Fibroblast of villous mesenchyme (primary cell): Measurements from ENCODE around the gene ACAP3. TPM values are rescaled to one million over a fixed set of nuclear protein-coding genes. Genes with fewer than 3 reads are reported as not detected.

Experiments
- DNase-seq: peaks from one replicate; pipeline ENCODE4 v3.0.0-alpha.2; 2010; ENCODE audit warnings: low read depth
- H3K4me3 ChIP-seq: 2 replicates; pipeline ENCODE4 v1.5.1; 2011; ENCODE audit warnings: low read depth, mild to moderate bottlenecking, low read length
- CTCF ChIP-seq: IDR thresholded peaks from 2 replicates; pipeline ENCODE4 v1.5.1; 2012; ENCODE audit warnings: low read depth, mild to moderate bottlenecking, low read length; ENCODE audit not compliant: insufficient read depth
- total RNA-seq: library from RNA; depleted of rRNA; stranded (reverse); fragments of >200 nt; gene quantifications from 2 replicates; pipeline ENCODE4 v1.2.3, GENCODE V29; 2012

Gene ACAP3
- total RNA-seq, 1 donor = 43.2 TPM

GRCh38 chr1:1262758-1263157, 45.0 kb downstream of the ACAP3 start:
- DNase-seq = no peak
- TF ChIP-seq CTCF = no peak
- H3K4me3 ChIP-seq = no peak overlapping the region

DNA sequence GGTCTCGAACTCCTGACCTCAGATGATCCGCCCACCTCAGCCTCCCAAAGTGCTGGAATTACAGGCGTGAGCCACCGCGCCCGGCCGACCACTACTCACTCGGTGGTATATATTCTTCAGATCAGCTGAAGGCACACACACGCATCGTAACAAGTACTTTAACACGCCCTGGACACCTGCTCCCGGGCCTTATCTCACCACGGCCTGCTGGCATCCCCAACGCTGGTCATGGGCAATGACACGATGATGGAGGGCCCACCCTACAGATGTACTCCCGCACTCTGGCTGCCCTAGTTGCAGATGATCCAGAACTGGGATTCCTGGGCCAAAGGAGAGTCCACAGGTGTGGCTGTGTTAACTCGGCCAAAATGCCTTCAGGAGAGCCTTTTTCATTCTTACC, 45.7 kb downstream of the ACAP3 start:
- DNase-seq = no peak
- H3K4me3 ChIP-seq = no peak overlapping the region
- no peak for TF ChIP-seq CTCF

DNA sequence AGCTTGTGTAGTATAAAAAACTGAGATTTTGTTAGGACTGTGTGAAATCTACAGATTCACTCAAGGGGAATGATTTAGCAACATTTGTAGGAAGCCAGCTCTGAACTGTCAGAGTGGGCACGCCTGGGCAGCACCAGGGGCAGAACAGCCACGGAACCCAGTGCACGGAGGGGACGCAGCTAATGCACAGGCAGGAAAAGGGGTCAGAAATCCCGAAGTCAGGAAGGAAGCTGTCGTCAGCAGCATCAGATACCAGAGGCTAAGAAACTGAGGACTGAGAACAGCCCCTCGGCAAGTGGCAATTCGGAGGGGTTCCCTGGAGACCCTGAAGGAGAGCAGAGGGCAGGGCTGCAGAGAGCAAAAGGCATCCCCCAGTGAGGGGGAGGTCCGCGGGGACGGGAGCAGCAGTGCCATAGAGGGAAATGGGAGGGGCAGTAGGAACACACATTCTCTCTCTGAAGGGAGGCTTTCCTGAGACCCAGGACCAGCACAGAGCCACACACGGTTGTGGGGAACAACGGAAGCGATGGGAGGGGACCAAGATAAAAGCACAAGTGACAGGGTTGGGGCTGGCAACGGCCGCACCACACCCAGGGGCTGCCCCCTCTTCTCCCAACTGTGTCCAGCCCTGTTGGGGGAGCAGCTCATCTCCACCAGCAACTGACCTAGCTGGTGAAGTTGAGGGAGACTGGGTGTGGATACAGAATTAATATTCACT, 46.7 kb downstream of the ACAP3 start:
- H3K4me3 ChIP-seq = no peak overlapping the region
- no peak for DNase-seq
- no peak for TF ChIP-seq CTCF

DNA sequence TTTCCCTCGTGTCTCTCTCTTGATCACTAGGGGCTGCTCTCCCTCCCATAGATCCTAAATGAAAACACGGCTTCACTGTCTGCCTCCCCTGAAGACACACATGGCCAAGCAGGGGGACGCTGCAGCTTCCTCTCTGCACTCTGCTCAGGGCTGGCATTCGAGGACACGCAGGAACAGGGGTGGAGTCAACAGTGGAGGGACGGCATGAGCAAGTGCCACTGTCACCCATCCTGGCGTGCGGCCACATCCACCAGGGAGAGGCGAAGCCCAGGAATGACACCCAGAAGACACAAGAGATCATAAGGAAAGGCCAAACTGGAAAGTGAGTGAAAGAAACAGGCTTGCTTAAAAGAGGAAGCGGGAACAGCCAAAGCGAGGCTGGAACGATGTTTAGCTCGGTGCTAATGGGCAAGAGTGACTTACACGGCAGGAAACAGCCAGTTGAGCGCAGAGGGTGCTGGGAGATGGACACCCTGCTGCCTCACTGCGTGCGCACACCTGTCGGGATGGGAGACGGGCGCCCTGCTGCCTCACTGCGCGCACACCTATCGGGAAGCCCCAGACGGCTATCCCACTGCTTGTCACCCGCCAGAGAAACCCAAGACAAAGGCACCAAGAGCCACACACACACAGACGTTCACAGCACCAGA, 47.7 kb downstream of the ACAP3 start:
- TF ChIP-seq CTCF = no peak
- no peak for DNase-seq
- H3K4me3 ChIP-seq = no peak overlapping the region

DNA sequence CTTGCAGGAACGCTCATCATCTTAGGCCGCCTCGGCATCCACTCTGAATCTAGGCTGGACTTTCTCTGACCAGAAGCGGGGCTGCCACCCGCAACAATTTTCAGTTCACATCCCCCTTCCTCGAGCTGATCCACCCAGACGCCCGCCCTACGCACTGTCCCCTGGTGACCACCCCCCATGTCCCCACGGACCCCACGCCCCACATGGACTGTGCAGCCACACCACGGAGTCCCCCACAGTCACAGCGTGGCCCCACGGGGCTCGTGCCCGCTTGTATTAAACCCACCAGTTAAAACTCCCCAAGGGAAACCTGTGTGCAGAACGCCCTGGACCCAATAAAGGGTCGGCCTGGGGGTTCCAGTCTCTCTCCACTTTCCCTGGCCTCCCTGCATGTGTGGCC, 48.2 kb downstream of the ACAP3 start:
- no peak for TF ChIP-seq CTCF
- H3K4me3 ChIP-seq = no peak overlapping the region
- no peak for DNase-seq

DNA sequence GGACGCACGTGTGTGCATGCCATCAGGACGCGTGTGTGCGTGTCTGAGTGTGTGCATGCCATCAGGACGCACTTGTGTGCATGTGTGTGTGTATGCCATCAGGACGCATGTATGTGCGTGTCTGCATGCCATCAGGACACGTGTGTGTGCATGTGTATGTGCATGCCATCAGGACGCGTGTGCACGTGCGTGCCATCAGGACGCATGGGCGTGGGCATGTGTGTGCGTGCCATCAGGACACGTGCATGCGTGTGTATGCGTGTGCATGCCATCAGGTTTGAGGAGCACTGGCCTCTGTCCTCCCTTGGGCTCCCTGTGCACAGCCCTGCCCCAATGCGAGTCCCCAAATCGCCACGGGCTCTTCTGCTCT, 48.6 kb downstream of the ACAP3 start:
- no peak for TF ChIP-seq CTCF

More for the DNA sequence above, 48.6 kb downstream of the ACAP3 start:
- H3K4me3 ChIP-seq = no peak overlapping the region
- DNase-seq = no peak
